SIG-M5 treated with dmso at 0.1 percent for 504 hours (cell line): ENCODE results near the gene ZC3H7B.
"Not testable (repeated sequence)": the region's sequence is repeated elsewhere in the genome, so short reads cannot be mapped to it uniquely, and the experiment has no call there.

ENCODE experiments used
- DNase-seq: peaks from one replicate; lab custom pipeline; 2025; ENCODE audit not compliant: unreplicated experiment; lab: John Stamatoyannopoulos, UW

Gene ZC3H7B

DNA sequence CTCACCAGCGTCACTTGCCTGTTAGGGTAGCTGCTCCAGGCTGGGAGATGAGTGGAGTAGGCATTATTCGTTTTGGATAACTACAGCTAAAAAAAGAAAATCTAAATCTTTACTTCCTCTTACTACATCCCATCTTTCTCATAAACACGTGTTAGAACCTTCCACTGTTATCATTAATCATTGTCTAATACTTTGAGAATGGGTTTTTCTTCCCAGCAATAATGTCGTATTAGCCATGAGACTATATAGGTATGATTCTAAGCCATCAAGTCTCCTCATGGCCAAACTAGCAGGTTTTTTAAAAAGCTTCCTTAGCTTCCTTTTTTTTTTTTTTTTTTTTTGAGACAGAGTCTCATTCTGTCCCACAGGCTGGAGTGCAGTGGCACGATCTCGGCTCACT is 76.5 kb downstream of the ZC3H7B start:
- DNase-seq = peak; percentile 4

DNA sequence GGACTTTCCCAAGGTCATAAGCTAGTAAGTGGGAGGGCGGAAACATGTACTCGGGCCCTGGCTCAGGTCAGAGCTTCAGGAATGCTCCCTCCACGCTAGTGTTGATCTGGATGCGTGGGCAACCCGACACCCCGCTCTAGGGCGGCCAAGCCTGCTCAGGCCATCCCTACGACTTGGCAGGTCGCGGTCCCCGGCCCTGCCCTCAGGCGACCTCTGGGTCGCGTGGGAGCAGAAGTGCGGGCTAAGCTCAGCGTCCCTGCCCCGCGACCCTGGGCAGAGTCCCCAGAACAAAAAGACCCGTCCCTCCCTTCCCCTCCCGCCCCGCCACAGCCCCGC is 79.6 kb downstream of the ZC3H7B start:
- peak; percentile 31 for DNase-seq

DNA sequence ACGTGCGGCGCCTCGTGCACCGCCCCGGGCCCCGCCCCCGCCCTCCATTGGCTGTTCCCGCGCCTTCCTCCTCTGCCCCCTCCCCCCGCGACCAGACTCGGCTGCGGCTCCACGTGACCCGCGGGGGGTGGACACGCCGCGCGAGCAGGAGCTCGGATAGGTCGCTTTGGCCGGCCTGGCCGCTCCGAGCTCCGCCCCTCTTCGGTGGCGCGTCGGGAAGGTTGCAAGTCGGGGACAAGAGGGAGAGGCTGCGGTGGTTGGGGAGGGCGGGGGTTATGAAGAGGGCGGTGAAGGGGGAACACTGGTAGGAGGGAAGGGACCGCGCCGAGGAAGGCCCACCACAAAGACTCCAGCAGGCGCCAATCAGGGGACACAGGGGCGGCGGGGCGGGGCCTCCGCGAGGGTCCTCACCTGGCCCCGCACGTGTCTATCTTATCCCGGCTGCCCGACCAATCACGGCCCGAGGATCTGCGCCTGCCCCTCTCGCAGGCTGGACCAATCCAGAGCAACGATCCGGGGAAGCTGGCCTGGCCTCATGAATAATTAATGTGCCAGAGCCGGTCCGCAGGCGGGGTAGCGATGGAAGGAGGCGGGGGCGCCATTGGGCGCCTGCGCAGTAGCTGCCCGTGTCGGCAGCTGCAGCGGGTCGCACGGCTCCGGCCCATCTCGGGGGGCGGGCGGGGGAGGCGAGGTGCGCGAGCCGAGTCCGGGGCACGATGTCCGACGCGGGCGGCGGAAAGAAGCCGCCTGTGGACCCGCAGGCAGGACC is 80.2 kb downstream of the ZC3H7B start, which contains the start of gene TEF:
TSS of gene TEF (plus strand) at position 614 of the 769 bp plus-strand sequence. CDS start at position 717, 103 bp downstream.
- peak; percentile 97 for DNase-seq

DNA sequence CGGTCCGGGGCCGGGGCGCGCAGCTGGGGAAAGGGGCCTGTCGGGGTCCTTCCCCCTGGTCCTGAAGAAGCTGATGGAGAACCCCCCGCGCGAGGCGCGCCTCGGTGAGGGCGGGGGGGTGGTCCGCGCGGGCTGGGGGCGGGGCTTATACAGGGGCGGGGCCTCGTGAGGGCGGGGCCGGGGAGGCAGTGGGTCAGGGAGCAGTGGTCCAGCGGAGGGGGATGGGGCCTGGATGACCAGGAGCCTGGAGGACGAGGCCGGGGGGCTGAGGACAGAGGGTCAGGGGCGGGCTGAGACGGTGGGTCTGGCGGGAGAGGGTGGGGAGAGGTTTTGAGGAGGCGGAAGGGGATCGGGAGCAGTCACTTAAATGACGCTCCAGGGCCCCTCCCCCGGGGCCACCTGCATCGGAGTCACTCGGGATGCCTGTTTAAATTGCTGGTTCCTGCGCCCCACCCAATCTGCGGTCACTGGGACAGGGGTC is 80.8 kb downstream of the ZC3H7B start:
- peak; percentile 32 for DNase-seq

GRCh38 chr22:41382610-41383009 is 81.3 kb downstream of the ZC3H7B start:
- DNase-seq = no peak

DNA sequence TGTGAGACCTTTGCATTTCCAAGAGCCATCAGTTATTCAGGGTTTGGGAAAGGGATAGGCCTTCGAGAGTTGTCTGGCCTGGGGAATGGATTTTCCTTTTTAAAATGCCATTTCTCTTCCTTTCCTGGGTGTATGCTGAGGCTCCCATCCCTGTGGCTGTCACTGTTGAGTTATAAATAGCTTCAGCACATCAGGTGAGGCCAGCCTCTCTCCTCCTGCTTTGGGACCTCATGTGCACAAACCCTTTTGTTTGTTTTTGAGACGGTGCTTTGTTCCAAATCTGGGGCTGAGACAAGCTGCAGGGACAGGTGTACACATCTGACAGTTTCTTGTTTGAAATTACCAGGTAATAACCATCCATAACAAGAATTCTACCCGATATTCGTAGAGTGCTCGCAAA is 81.8 kb downstream of the ZC3H7B start:
- DNase-seq = no peak

GRCh38 chr22:41384128-41384527 is 82.8 kb downstream of the ZC3H7B start:
- DNase-seq = no peak

DNA sequence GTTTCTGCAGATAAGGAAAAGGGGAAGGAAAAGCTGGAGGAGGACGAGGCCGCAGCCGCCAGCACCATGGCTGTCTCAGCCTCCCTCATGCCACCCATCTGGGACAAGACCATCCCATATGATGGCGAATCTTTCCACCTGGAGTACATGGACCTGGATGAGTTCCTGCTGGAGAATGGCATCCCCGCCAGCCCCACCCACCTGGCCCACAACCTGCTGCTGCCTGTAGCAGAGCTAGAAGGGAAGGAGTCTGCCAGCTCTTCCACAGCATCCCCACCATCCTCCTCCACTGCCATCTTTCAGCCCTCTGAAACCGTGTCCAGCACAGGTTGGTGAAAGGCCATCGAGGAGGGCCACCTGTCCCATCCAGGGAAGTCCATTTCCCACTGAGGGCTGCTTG is 86.0 kb downstream of the ZC3H7B start:
- DNase-seq = no peak

- DNase-seq = no peak
These were observed 92.7 kb downstream of the ZC3H7B start for GRCh38 chr22:41394012-41394356.

DNA sequence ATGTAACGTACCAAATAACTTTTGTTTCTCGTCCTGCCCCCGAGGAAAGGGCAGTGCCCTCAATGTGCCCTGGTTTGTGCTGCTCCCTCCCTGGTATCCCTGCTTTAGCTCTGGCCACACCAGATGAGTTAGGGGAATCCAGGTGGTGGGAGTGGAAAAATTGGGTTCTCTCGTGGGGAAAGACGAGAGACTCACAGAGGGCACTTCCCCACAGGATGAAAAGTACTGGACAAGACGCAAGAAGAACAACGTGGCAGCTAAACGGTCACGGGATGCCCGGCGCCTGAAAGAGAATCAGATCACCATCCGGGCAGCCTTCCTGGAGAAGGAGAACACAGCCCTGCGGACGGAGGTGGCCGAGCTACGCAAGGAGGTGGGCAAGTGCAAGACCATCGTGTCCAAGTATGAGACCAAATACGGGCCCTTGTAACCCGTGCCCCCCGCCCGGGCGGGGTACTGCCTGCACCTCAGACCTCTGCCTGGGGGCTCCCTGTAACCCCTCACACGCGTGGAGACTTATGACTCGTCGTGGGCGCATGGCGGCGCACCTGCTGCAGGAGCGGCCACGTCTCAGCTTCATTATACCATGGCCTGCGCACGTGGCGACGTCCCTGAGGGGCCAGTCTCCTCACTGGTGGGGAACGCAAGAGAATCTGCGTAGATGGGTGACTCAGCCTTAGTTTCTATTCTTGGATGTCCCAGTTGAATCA is 94.4 kb downstream of the ZC3H7B start:
- no peak for DNase-seq

- no peak for DNase-seq
These were observed 96.0 kb downstream of the ZC3H7B start for GRCh38 chr22:41397143-41397811.

DNA sequence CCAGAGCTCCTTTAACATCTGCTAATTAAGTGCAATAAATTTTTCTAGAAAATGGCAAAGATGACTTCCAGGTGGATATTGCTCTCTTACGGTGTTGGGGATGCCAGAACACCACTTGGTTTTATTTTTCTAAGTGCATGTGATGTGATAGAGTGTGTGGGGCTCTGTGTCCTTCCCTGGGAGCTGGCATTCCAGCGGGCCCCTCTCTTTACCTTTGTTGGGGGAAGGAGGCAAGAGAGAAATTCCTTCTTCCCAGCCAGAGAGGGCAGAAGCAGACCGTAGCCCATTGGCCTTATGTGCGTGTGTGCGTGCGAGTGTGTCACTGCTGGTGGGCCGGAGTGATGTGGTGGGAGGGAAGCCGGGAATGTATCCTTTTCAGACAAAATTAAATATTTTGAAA is 97.6 kb downstream of the ZC3H7B start:
- DNase-seq = no peak

DNA sequence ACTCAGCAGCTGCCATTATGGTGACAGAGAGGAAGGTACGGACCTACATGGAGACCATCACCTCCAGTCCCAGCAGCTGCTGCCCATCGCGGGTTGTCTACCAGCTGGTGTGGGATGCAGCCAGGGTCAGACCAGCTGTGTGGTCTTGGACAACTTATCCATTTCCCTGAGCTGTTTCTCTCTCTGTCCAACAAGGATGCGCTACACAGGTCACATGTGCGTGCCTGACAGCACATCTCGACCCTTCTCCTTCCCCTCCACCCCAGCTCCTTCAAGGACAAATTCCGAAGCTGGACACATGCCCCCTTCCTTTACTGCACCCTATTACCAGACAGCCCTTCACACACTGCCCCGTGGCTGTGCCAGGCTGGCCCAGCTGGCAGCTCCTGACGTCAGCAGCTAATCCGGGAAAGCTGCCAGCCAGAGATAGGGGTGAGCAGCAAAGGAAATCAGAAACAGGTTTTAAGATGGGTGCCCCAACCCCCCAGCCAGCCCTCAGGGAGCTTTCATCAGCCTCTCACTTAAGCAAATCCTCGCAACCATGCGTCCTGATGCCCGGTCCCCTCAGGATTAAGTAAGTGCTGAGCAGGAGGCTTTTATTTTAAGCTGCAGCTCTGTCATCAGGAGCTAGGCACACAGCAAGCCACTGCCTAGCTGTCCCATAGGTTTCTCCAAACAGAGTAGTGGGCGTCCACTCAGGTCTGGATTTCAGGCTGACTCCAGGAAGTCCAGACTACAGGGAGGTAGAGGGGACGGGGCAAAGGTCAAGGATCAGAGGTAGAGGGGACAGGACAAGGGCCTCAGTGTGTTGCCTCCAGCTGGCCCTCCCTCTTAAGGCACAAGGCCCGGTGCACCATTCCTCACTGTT is 100.7 kb downstream of the ZC3H7B start:
- DNase-seq = peak; percentile 16

- not testable (repeated sequence) for DNase-seq
These were observed 101.5 kb downstream of the ZC3H7B start for GRCh38 chr22:41402851-41403250.

- DNase-seq = peak; percentile 72
These were observed 102.4 kb downstream of the ZC3H7B start for GRCh38 chr22:41403532-41404318.

DNA sequence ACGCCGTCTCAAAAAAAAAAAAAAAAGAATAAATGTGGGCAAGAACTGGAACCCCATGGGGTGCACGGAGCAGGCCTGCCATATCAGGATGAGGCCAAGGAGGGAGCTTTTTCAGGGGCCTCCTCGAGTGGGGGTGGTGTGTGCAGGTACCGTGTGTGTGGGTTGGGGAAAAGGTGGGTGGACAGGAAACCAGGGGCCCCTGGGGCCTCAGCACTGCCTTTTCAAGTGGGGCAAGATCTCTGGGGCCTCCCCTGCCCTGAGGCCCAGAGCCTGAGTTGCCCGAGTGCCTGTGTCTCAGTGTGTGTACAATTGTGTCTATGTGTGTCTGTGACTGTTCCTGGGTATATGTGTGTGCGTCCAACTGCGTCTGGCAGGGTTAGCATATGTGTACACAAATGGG is 104.3 kb downstream of the ZC3H7B start:
- no peak for DNase-seq

GRCh38 chr22:41406410-41406809 is 105.1 kb downstream of the ZC3H7B start:
- no peak for DNase-seq

DNA sequence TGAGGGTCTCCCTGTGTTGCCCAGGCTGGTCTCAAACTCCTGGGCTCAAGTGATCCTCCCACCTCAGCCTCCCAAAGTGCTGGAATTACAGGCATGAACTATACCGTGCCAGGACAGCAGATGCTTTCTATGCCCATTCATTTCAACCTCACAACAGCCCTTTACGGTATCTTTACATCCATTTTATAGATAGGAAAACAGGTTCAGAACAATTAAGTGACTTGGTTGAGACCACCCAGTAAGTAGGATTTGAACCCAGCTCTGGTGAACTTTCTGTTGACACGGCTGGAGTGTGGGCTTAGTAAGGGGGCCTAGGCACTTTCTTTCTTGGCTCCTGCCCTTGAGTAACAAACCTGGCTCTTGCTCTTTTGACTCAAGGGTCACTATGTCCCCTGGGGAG is 106.1 kb downstream of the ZC3H7B start:
- no peak for DNase-seq

- no peak for DNase-seq
These were observed 107.3 kb downstream of the ZC3H7B start for GRCh38 chr22:41408665-41409064.
